Keratinocyte (primary cell): ENCODE measurements around the gene SLC51A. TPM values are rescaled to one million over a fixed set of nuclear protein-coding genes. Genes with fewer than 3 reads are reported as not detected.
"Not testable (repeated sequence)": the region's sequence is repeated elsewhere in the genome, so short reads cannot be mapped to it uniquely, and the experiment has no call there.

Source experiments
- DNase-seq: peaks from one replicate; pipeline ENCODE4 v3.0.0-alpha.2; 2011; ENCODE audit warnings: low read depth, missing footprints, low spot score
- FAIRE-seq: peaks from 2 replicates; lab custom pipeline; 2011; peaks lifted over from hg19 to GRCh38; lab: Jason Lieb, UNC
- H2AFZ ChIP-seq: 2 replicates; pipeline ENCODE4 v1.6.0; 2012; ENCODE audit warnings: low read length, control low read depth, inconsistent platforms; ENCODE audit not compliant: control insufficient read depth
- H3K27ac ChIP-seq: 2 replicates; pipeline ENCODE4 v1.5.1; 2011; ENCODE audit warnings: low read length; ENCODE audit not compliant: control insufficient read depth, insufficient read depth
- H3K27me3 ChIP-seq: 3 replicates; pipeline ENCODE4 v1.6.0; 2011; ENCODE audit warnings: low read length; ENCODE audit not compliant: control insufficient read depth, insufficient read depth; ENCODE audit errors: extremely low read depth
- H3K36me3 ChIP-seq, 2 experiments: 2 replicates in 1 of 2; 3 replicates in 1 of 2; pipeline ENCODE4 v1.5.1; 2011; ENCODE audit warnings: low read length in 2 of 2, mild to moderate bottlenecking in 1 of 2; ENCODE audit not compliant: control insufficient read depth in 2 of 2, insufficient read depth in 2 of 2; ENCODE audit errors: extremely low read depth in 1 of 2
- H3K4me1 ChIP-seq: 3 replicates; pipeline ENCODE4 v1.5.1; 2011; ENCODE audit warnings: low read length; ENCODE audit not compliant: control insufficient read depth, insufficient read depth; ENCODE audit errors: extremely low read depth
- H3K4me2 ChIP-seq: 3 replicates; pipeline ENCODE4 v1.6.0; 2011; ENCODE audit warnings: low read depth, low read length; ENCODE audit not compliant: control insufficient read depth, insufficient read depth; ENCODE audit errors: extremely low read depth
- H3K4me3 ChIP-seq, 3 experiments: fragments of 200-600 bp in 1 of 3; sonication (generic) in 1 of 3; 2 replicates in 2 of 3; 3 replicates in 1 of 3; pipeline ENCODE4 v1.5.1; 2011 to 2016; ENCODE audit warnings: low read length in 3 of 3, mild to moderate bottlenecking in 3 of 3, control low read depth in 2 of 3, inconsistent platforms in 1 of 3, low read depth in 1 of 3, mixed read lengths in 1 of 3, mixed run types in 1 of 3, moderate library complexity in 1 of 3; ENCODE audit not compliant: control insufficient read depth in 2 of 3, insufficient read depth in 2 of 3; ENCODE audit errors: extremely low read depth in 1 of 3
- H3K79me2 ChIP-seq: 2 replicates; pipeline ENCODE4 v1.6.0; 2012; ENCODE audit warnings: low read length; ENCODE audit not compliant: control insufficient read depth, insufficient read depth
- H3K9ac ChIP-seq: 3 replicates; pipeline ENCODE4 v1.6.0; 2011; ENCODE audit warnings: low read length; ENCODE audit not compliant: control insufficient read depth, insufficient read depth; ENCODE audit errors: extremely low read depth
- H3K9me1 ChIP-seq: 3 replicates; pipeline ENCODE4 v1.6.0; 2011; ENCODE audit warnings: low read length; ENCODE audit not compliant: control insufficient read depth, insufficient read depth; ENCODE audit errors: extremely low read depth
- H3K9me3 ChIP-seq: 2 replicates; pipeline ENCODE4 v1.5.1; 2012; ENCODE audit warnings: low read depth, low read length; ENCODE audit not compliant: control insufficient read depth
- H4K20me1 ChIP-seq: 3 replicates; pipeline ENCODE4 v1.6.0; 2011; ENCODE audit warnings: low read length; ENCODE audit not compliant: control insufficient read depth, insufficient read depth; ENCODE audit errors: extremely low read depth
- EZH2 ChIP-seq: IDR thresholded peaks from one replicate; pipeline ENCODE4 v1.6.1; 2012; ENCODE audit warnings: inconsistent platforms, mild to moderate bottlenecking, low read length, moderate library complexity
- dilution Hi-C: fragments of 300-500 bp; cut with MboI; formaldehyde crosslinking; loops from one replicate; pipeline ENCODE4 v1.7.0; 2020; ENCODE audit warnings: low sequenced_read_pairs; ENCODE audit not compliant: extremely low pct_ligation_motif_present
- polyA plus RNA-seq, 5 experiments: library from polyadenylated mRNA; depleted of rRNA in 3 of 5; stranded (reverse) in 3 of 5; stranded (forward) in 1 of 5; unstranded in 1 of 5; fragments of >200 nt; gene quantifications; 1 replicate in 1 of 5; 2 replicates in 3 of 5; 3 replicates in 1 of 5; pipeline versions ENCODE4 v1.2.1 to v1.2.3, GENCODE V29; 2011 to 2012; ENCODE audit warnings: missing spikeins in 2 of 5, low read depth in 1 of 5, low replicate concordance in 1 of 5
- TF ChIP-seq, protein P1 (sequence below), 3 experiments: IDR thresholded peaks in 1 of 3; conservative IDR thresholded peaks in 1 of 3; optimal IDR thresholded peaks in 1 of 3; 2 replicates in 2 of 3; 3 replicates in 1 of 3; pipeline versions ENCODE3 to v1.5.1; 2011; ENCODE audit warnings: low read length in 3 of 3, mild to moderate bottlenecking in 3 of 3, moderate library complexity in 2 of 3, control low read depth in 1 of 3, inconsistent platforms in 1 of 3; ENCODE audit not compliant: insufficient read depth in 2 of 3; ENCODE audit errors: extremely low read depth in 1 of 3

SLC51A gene
- polyA plus RNA-seq, 1 donor (not counting 4 experiments of a cell fraction or from before 2014, with no cell fraction given): not detected

DNA sequence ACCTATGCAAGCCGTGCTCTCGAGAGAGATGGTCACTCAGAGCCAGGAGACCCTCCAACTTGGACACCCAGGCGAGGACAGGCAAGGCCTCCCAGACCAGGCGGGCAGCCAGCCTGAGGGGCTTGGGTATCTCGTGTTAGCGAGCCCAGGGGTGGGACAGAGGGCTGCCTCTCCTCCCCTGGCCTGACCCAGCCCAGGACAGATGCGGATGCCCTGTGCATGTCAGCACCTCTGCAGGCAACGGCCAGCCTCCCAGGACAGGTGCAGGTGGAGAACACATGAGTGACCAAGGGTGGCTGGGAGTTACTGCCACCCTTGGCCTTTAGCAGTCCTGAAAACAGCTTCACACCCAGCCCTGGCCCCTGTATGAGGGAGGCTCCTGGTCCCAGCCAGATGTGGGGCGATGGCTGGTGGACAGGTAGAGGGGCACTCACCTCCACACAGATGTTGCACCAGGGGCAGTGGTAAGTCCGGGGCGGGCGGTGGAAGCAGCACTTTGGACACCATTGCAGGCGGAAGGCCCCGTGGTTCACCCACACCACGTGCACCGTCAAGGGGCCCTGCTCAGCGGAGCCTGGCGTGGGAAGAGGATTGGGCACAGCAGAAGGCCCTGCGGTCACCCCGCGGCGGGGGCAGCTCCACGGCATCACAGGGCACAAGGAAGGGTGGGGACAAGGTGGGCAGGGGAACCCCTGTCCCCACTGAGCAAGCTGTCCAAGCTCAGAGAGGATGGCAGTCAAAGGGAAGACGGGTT is 7.2 kb upstream of the SLC51A start:
- no peak overlapping the region for H3K9ac ChIP-seq
- H4K20me1 ChIP-seq: no peaks in the 10 kb centered on the region
- no peak overlapping the region for H3K4me2 ChIP-seq
- H3K4me3 ChIP-seq: no peak overlapping the region
- H3K9me3 ChIP-seq: no peaks in the 10 kb centered on the region
- H3K4me1 ChIP-seq: no peaks in the 10 kb centered on the region
- dilution Hi-C loops: no loop called here
- H3K27ac ChIP-seq: no peak overlapping the region
- H3K36me3 ChIP-seq: no peaks in the 10 kb centered on the region
- TF ChIP-seq, protein P1, sequence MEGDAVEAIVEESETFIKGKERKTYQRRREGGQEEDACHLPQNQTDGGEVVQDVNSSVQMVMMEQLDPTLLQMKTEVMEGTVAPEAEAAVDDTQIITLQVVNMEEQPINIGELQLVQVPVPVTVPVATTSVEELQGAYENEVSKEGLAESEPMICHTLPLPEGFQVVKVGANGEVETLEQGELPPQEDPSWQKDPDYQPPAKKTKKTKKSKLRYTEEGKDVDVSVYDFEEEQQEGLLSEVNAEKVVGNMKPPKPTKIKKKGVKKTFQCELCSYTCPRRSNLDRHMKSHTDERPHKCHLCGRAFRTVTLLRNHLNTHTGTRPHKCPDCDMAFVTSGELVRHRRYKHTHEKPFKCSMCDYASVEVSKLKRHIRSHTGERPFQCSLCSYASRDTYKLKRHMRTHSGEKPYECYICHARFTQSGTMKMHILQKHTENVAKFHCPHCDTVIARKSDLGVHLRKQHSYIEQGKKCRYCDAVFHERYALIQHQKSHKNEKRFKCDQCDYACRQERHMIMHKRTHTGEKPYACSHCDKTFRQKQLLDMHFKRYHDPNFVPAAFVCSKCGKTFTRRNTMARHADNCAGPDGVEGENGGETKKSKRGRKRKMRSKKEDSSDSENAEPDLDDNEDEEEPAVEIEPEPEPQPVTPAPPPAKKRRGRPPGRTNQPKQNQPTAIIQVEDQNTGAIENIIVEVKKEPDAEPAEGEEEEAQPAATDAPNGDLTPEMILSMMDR (optimal IDR thresholded peaks at IDR 0.05 in 1 of 3, IDR thresholded peaks at IDR 0.05 in 1 of 3, conservative IDR thresholded peaks at IDR 0.05 in 1 of 3; ENCODE audit: extremely low read depth in 1 of 3, insufficient read depth in 2 of 3, low read length in 3 of 3): no peak
- no peak for TF ChIP-seq EZH2
- no peak for FAIRE-seq
- H3K79me2 ChIP-seq: no peaks in the 10 kb centered on the region
- no peak overlapping the region for H2AFZ ChIP-seq
- no peaks in the 10 kb centered on the region for H3K9me1 ChIP-seq
- H3K27me3 ChIP-seq: peaks cover 5% of the 10 kb centered on the region
- DNase-seq: no peak

DNA sequence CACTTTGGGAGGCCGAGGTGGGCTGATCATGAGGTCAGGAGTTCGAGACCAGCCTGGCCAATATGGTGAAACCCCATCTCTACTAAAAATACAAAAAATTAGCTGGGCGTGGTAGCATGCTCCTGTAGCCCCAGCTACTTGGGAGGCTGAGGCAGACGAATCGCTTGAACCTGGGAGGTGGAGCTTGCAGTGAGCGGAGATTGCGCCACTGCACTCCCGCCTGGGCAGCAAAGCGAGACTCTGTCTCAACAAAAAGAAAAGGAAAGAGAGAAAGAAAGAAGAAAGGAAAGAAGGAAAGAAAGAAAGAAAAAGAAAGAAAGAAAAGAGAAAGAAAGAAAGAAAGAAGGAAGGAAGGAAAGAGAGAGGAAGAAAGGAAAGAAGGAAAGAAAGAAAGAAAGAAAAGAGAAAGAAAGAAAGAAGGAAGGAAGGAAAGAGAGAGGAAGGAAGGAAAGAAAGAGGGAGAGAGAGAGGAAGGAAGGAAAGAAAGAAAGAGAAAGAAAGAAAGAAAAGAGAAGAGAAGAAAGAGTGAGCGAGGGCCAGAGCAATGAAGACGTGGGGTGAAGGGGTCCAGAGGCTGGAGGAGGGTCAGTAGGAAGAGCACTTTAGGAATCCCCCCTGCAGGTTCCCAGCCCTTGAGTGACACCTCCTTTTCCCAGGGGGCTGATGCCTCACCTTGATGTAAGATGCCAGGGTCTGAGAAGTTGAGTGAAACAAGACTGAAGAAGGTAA is 6.2 kb upstream of the SLC51A start:
- H3K27me3 ChIP-seq: peaks cover 11% of the 10 kb centered on the region
- FAIRE-seq, H3K9me3 ChIP-seq, H3K9me1 ChIP-seq, dilution Hi-C loops, H3K79me2 ChIP-seq, H3K4me3 ChIP-seq, H3K4me1 ChIP-seq, H2AFZ ChIP-seq, H3K9ac ChIP-seq, H4K20me1 ChIP-seq, DNase-seq, H3K27ac ChIP-seq, H3K36me3 ChIP-seq, H3K4me2 ChIP-seq: not testable (repeated sequence)
